ENCODE measurements around the gene GRM1.

- TF ChIP-seq CTCF (IDR thresholded peaks at IDR 0.05), result no peak
- no peak for TF ChIP-seq EZH2 (IDR thresholded peaks at IDR 0.05; ENCODE audit: borderline replicate concordance, insufficient read depth, low read depth, low read length, poor library complexity, severe bottlenecking)
Observed at GRCh38 chr6:146354451-146354850, 325.6 kb downstream of the GRM1 start.

Measured in B cell (primary cell).